HG03565 (cell line): ENCODE measurements around the gene PIEZO1.
"Not testable (repeated sequence)": the region's sequence is repeated elsewhere in the genome, so short reads cannot be mapped to it uniquely, and the experiment has no call there.

Experiments used
- ATAC-seq: cut with Tn5 transposase; IDR thresholded peaks from one replicate; pipeline ENCODE4 v1.9.1; 2021; ENCODE audit warnings: mild to moderate bottlenecking, moderate library complexity; ENCODE audit not compliant: unreplicated experiment

PIEZO1 gene

GRCh38 chr16:88678224-88678979 lies 106.6 kb downstream of the PIEZO1 start:
- ATAC-seq = no peak

DNA sequence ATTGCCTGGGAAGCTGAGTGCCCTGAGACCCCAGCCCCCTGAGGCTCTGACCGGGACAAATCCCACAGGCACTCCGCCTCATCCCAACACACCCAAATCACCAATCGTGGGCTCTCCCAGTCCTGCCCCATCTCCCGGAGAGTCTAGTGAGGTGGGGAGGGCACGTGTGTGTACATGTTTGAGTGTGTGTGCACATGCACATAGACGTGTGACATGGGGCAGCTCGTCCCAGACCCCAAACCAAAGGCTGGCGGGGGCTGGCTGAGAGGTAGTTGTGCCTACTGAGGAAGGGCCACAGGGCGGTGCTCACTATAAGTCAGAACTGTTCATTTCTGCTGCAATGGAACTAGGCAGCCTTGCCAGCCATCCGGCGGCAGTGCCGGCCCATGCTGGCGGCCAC lies 107.3 kb downstream of the PIEZO1 start:
- no peak for ATAC-seq

GRCh38 chr16:88676502-88677242 lies 108.3 kb downstream of the PIEZO1 start:
- no peak for ATAC-seq

- no peak for ATAC-seq
Observed at GRCh38 chr16:88673716-88674379, 111.2 kb downstream of the PIEZO1 start.

- ATAC-seq = no peak
Observed at GRCh38 chr16:88672776-88673175, 112.2 kb downstream of the PIEZO1 start.

DNA sequence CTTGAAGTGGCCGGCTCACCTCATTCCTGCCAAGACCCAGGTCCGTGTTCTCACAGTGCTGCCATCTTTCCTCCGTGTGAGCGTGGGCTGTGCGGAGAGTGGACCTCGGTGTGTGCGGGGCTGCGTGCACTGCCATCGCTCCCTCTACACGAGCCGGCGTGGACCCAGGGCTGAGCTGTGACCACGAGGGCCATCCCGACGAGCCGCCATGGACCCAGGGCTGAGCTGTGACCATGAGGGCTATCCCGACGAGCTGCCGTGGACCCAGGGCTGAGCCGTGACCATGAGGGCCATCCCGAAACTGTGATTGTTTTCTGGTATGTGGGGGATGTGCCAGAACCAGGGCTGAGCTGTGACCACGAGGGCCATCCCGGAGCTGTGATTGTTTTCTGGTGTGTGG lies 113.2 kb downstream of the PIEZO1 start:
- no peak for ATAC-seq

DNA sequence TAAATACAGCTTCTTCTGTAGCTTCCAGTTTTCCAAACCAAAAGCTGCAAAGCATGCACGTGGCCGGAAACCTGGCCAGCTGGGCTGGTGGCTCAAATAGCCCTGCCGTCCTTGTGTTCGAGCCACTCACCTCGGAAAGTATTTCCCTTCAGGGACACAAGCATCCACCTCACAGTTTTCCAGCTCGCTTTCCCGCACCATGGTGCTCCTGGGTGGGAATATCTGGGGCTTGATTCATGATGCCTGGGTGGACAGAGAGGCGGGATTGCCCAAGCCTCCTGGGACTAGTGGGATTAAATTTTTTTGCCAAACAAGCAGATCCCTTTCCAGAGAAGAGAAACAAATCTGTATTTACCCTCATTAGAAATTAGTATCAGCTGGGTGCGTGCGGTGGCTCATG lies 115.0 kb downstream of the PIEZO1 start:
- no peak for ATAC-seq

DNA sequence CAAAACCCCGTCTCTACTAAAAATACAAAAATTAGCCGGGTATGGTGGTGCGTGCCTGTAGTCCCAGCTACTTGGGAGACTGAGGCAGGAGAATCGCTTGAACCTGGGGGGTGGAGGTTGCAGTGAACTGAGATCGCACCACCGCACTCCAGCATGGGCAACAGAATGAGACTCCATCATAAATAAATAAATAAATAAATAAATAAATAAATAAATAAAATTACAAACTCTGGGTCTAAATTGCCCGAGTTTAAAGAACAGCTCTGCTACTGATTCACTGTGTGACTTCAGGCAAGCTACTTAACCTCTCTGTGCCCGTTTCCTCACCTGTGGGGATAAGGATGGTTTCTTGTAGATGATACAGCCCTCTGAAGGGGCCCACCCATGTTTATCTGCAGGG lies 115.5 kb downstream of the PIEZO1 start:
- ATAC-seq = not testable (repeated sequence)

- no peak for ATAC-seq
Observed at GRCh38 chr16:88667461-88667860, 117.6 kb downstream of the PIEZO1 start.

DNA sequence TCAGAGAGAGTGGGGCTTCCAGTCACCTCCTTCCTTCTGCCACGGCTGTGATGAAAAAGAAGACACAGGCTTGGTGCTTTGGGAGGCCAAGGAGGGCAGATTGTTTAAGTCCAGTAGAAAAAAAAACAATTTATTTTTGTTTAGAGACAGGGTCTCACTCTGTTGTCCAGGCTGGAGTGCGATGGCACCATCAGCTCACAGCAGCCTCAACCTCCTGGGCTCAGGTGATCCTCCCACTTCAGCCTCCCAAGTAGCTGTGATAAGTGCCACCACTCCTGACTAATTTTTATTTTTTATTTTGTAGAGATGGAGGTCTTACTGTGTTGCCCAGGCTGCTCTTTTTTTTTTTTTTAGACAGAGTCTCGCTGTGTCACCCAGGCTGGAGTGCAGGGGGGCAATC lies 119.5 kb downstream of the PIEZO1 start:
- no peak for ATAC-seq
